ENCODE measurements around the gene MAP4. TPM values are rescaled to one million over a fixed set of nuclear protein-coding genes. Genes with fewer than 3 reads are reported as not detected.
A peak's percentile ranks its signal among the peaks of the same experiment; 100 is the strongest.

MAP4 gene
- total and polyA plus RNA-seq, 8 donors = 31.0 to 146 (median 92.4) TPM

DNA sequence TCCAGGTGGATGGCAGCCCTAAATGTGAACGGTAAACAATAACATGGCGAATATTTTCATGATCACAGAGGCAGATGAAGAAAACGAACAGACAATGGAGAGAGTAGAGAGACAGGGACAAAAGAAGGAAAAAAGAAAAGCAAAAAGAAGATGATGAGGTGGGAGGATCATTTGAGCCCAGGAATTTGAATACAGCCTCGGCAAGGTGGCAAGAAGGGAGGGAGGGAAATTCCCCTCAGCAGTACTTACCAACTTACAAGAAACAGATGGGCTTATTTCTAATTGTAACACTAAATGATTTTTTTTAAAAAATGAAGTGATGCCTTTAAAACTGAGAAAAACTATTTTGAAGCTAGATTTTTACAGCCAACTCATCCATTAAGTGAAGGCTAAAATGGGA is 6.0 kb upstream of the MAP4 start:
- Histone ChIP-seq H3K36me3 (no peaks in the 10 kb centered on the region), H3K27ac (no peak overlapping the region), H3K9me3 (no peaks in the 10 kb centered on the region), H3K4me3 (no peak overlapping the region), H3K27me3 (no peaks in the 10 kb centered on the region), H3K4me1 (peaks cover 5 to 79% (median 41%) of the 10 kb centered on the region in 4 donors)
- TF ChIP-seq POLR2A (IDR thresholded peaks at IDR 0.05) = no peak
- intact Hi-C loops (cut with DNase I; ENCODE audit: low total_unique reads) = no loop called here
- DNase-seq = no peak
- WGBS, 5 donors = 77 to 94% (median 88%) methylated on average over 4 of the region's 4 CpGs

DNA sequence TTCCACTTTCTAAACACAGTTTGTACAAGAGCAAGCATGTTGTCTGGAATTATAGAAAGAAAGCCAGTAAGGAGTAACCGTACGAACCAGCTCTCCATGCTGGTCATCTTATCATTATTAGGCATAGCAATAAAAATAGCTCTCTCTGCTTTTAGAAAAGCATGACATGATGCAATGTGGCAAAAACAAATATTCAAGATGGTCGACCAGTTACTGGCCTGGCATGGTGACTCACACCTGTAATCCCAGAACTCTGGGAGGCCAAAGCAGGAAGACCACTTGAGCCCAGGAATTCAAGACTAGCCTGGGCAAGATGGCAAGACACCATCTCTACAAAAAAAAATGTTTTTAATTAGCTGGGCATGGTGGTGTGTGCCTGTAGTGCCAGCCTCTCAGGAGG is 2.6 kb upstream of the MAP4 start:
- no peak overlapping the region for H3K4me3 ChIP-seq
- no peak overlapping the region for H3K27ac ChIP-seq
- peak in 1 of 2 donors; percentile 13 for DNase-seq
- no peaks in the 10 kb centered on the region for H3K36me3 ChIP-seq
- intact Hi-C loops (cut with DNase I; ENCODE audit: low total_unique reads) = no loop called here
- peaks cover 36 to 91% (median 66%) of the 10 kb centered on the region in 4 donors for H3K4me1 ChIP-seq
- H3K27me3 ChIP-seq = no peaks in the 10 kb centered on the region
- 53 to 77% (median 60%) methylated on average over 3 of the region's 3 CpGs for WGBS, 5 donors
- TF ChIP-seq, protein P1, sequence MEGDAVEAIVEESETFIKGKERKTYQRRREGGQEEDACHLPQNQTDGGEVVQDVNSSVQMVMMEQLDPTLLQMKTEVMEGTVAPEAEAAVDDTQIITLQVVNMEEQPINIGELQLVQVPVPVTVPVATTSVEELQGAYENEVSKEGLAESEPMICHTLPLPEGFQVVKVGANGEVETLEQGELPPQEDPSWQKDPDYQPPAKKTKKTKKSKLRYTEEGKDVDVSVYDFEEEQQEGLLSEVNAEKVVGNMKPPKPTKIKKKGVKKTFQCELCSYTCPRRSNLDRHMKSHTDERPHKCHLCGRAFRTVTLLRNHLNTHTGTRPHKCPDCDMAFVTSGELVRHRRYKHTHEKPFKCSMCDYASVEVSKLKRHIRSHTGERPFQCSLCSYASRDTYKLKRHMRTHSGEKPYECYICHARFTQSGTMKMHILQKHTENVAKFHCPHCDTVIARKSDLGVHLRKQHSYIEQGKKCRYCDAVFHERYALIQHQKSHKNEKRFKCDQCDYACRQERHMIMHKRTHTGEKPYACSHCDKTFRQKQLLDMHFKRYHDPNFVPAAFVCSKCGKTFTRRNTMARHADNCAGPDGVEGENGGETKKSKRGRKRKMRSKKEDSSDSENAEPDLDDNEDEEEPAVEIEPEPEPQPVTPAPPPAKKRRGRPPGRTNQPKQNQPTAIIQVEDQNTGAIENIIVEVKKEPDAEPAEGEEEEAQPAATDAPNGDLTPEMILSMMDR (IDR thresholded peaks at IDR 0.05) = no peak
- TF ChIP-seq EP300 (IDR thresholded peaks at IDR 0.05) (no peak), POLR2AphosphoS5 (IDR thresholded peaks at IDR 0.05) (peak in 1 of 3 donors; percentile 24), POLR2A (IDR thresholded peaks at IDR 0.05) (no peak)
- no peaks in the 10 kb centered on the region for H3K9me3 ChIP-seq

DNA sequence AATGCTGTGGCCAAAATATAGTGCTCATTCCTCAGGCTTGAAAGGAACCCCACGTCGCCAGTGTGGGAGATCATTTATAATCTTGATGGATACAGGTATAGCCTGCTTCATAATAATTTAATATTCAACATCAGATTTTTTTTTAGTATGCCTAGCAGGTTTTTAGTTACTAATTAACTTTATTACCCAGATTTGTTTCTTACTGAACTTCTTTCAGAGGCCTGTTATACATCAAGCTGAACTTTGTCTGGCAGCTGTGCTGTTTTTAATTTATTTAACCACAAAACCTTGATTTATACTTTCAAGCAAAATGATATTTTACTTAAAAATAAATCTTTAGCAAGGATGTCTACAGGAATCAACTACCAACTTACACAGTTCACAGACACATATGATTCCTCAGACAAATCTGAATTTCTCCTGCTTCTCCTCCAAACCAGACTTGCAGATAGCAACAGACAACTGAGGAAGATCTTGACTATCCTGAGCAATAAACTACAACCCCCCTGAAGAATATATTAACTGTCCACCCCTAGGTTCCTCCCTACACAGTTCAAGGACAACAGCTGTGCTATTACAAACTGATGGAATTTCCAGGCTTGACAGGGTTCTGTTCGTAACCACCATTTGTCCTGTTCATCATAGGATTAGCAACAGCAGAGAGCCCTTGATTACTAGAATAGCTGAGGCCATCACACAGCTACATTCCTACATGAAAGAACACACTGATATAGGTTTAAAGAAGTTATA is 610 bp downstream of the MAP4 start:
- Histone ChIP-seq H3K4me3 (no peak overlapping the region), H3K27ac (peak overlapping the region; percentile 21 to 81 (median 70)), H3K36me3 (no peaks in the 10 kb centered on the region), H3K4me1 (peaks cover 51 to 91% (median 78%) of the 10 kb centered on the region in 4 donors), H3K27me3 (no peaks in the 10 kb centered on the region), H3K9me3 (no peaks in the 10 kb centered on the region)
- DNase-seq = peak in 1 of 2 donors; percentile 47
- 31 to 51% (median 43%) methylated on average over 3 of the region's 3 CpGs for WGBS, 5 donors
- intact Hi-C loops (cut with DNase I; ENCODE audit: low total_unique reads) = no loop called here
- TF ChIP-seq POLR2A (IDR thresholded peaks at IDR 0.05) (no peak), POLR2AphosphoS5 (IDR thresholded peaks at IDR 0.05) (no peak), EP300 (IDR thresholded peaks at IDR 0.05) (no peak)
- TF ChIP-seq, protein P1 (IDR thresholded peaks at IDR 0.05) = no peak

DNA sequence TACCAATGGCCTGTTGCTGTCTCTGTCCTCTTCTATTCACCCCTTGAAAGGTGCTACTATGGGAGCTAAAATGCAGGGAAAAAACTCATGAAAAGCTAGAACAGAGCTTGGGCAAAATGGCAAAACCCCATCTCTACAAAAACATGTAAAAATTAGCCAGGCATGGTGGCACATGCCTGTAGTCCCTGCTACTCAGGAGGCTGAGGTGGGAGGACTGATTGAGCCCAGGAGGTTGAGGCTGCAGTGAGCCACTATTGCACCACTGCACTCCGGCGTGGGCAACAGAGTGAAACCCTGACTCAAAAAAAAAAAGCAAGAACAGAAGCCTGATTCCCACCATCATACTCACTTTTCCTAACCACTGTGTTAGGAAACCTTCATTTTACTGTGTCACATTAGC is 1.9 kb downstream of the MAP4 start:
- Histone ChIP-seq H3K27me3 (no peaks in the 10 kb centered on the region), H3K9me3 (no peaks in the 10 kb centered on the region), H3K4me1 (peaks cover 51 to 96% (median 80%) of the 10 kb centered on the region in 4 donors), H3K27ac (peak overlapping the region; percentile 62 to 81 (median 70)), H3K4me3 (no peak overlapping the region), H3K36me3 (no peaks in the 10 kb centered on the region)
- WGBS, 5 donors = 70 to 92% (median 85%) methylated on average over 2 of the region's 2 CpGs
- TF ChIP-seq, protein P1 (IDR thresholded peaks at IDR 0.05) = no peak
- no peak for TF ChIP-seq POLR2AphosphoS5 (IDR thresholded peaks at IDR 0.05)
- no peak for TF ChIP-seq EP300 (IDR thresholded peaks at IDR 0.05)
- no peak for TF ChIP-seq POLR2A (IDR thresholded peaks at IDR 0.05)
- intact Hi-C loops (cut with DNase I; ENCODE audit: low total_unique reads) = no loop called here
- no peak for DNase-seq

Measured in stomach (tissue), 9 donors.